ENCODE results near the gene CEMP1. TPM values are rescaled to one million over a fixed set of nuclear protein-coding genes. Genes with fewer than 3 reads are reported as not detected.
"Not testable (repeated sequence)": the region's sequence is repeated elsewhere in the genome, so short reads cannot be mapped to it uniquely, and the experiment has no call there.

CEMP1 gene
- polyA plus RNA-seq (2013, experiment 1 of 2) = not detected
- polyA plus RNA-seq (2013, experiment 2 of 2) = not detected

- Histone ChIP-seq H3K23ac (ENCODE audit: low read length) (peak within 1 kb of the TSS; percentile 45), H3K18ac (ENCODE audit: low read length) (peak within 1 kb of the TSS; percentile 24), H2BK120ac (ENCODE audit: low read depth, low read length) (no peak within 1 kb of the TSS), H4K8ac (ENCODE audit: low read depth, low read length) (no peak within 1 kb of the TSS), H2BK5ac (ENCODE audit: low read length) (no peak within 1 kb of the TSS), H3K27me3 (ENCODE audit: insufficient read depth, low read length, poor library complexity) (no peaks in the 10 kb centered on the region), H3K4me2 (ENCODE audit: low read length) (peak within 1 kb of the TSS; percentile 95), H3K36me3 (ENCODE audit: control insufficient read depth, insufficient read depth, low read length) (peaks cover 2% of the 10 kb centered on the region), H3K9ac (ENCODE audit: low read length) (peak within 1 kb of the TSS; percentile 90), H2AK5ac (ENCODE audit: low read length) (no peak within 1 kb of the TSS), H3K4me3 (ENCODE audit: low read length) (peak within 1 kb of the TSS; percentile 56), H3K79me2 (ENCODE audit: control insufficient read depth, insufficient read depth, low read length) (no peaks in the 10 kb centered on the region), H3K4me1 (ENCODE audit: control insufficient read depth, low read depth, low read length) (peaks cover 2% of the 10 kb centered on the region), H3K4ac (ENCODE audit: low read depth, low read length) (no peak within 1 kb of the TSS), H3K27ac (ENCODE audit: low read depth, low read length) (no peak within 1 kb of the TSS), H3K56ac (ENCODE audit: low read length) (peak within 1 kb of the TSS; percentile 96), H3K79me1 (ENCODE audit: low read length) (no peaks in the 10 kb centered on the region), H4K5ac (ENCODE audit: low read length) (no peak within 1 kb of the TSS), H2BK15ac (replicated peaks; ENCODE audit: low read depth) (no peak within 1 kb of the TSS)
- WGBS (ENCODE audit: extremely low coverage, insufficient coverage, low lambda C conversion rate) = no CpG with 5 or more reads among the region's 11 CpGs
- DNase-seq = no peak
Observed at GRCh38 chr16:2531371-2531695, at the start of gene CEMP1. CEMP1 (minus strand) TSS chr16:2531408; CDS start chr16:2531073, 335 bp downstream.

GRCh38 chr16:2580818-2581217, 49.6 kb upstream of the CEMP1 start:
- not testable (repeated sequence) for H3K23ac ChIP-seq (ENCODE audit: low read length); H4K5ac ChIP-seq (ENCODE audit: low read length); H4K8ac ChIP-seq (ENCODE audit: low read depth, low read length); H3K18ac ChIP-seq (ENCODE audit: low read length); H3K4ac ChIP-seq (ENCODE audit: low read depth, low read length); H3K56ac ChIP-seq (ENCODE audit: low read length); H2BK5ac ChIP-seq (ENCODE audit: low read length); H3K79me1 ChIP-seq (ENCODE audit: low read length); H3K4me3 ChIP-seq (ENCODE audit: low read length); H3K9ac ChIP-seq (ENCODE audit: low read length); H2AK5ac ChIP-seq (ENCODE audit: low read length); H3K27ac ChIP-seq (ENCODE audit: low read depth, low read length); H3K36me3 ChIP-seq (ENCODE audit: control insufficient read depth, insufficient read depth, low read length); H3K27me3 ChIP-seq (ENCODE audit: insufficient read depth, low read length, poor library complexity); H3K4me1 ChIP-seq (ENCODE audit: control insufficient read depth, low read depth, low read length); DNase-seq; H3K79me2 ChIP-seq (ENCODE audit: control insufficient read depth, insufficient read depth, low read length); H2BK120ac ChIP-seq (ENCODE audit: low read depth, low read length); H2BK15ac ChIP-seq (replicated peaks; ENCODE audit: low read depth); H3K4me2 ChIP-seq (ENCODE audit: low read length)
- WGBS (ENCODE audit: extremely low coverage, insufficient coverage, low lambda C conversion rate) = no CpG with 5 or more reads among the region's 21 CpGs

GRCh38 chr16:2580143-2580542, 48.9 kb upstream of the CEMP1 start:
- H3K56ac ChIP-seq (ENCODE audit: low read length); H3K4me1 ChIP-seq (ENCODE audit: control insufficient read depth, low read depth, low read length); H3K79me2 ChIP-seq (ENCODE audit: control insufficient read depth, insufficient read depth, low read length); H3K4ac ChIP-seq (ENCODE audit: low read depth, low read length); H3K79me1 ChIP-seq (ENCODE audit: low read length); H2BK120ac ChIP-seq (ENCODE audit: low read depth, low read length); H3K4me3 ChIP-seq (ENCODE audit: low read length); H3K36me3 ChIP-seq (ENCODE audit: control insufficient read depth, insufficient read depth, low read length); H3K9ac ChIP-seq (ENCODE audit: low read length); H3K27ac ChIP-seq (ENCODE audit: low read depth, low read length); H3K18ac ChIP-seq (ENCODE audit: low read length); H3K4me2 ChIP-seq (ENCODE audit: low read length); H4K5ac ChIP-seq (ENCODE audit: low read length); H2AK5ac ChIP-seq (ENCODE audit: low read length); H4K8ac ChIP-seq (ENCODE audit: low read depth, low read length); H2BK15ac ChIP-seq (replicated peaks; ENCODE audit: low read depth); H3K27me3 ChIP-seq (ENCODE audit: insufficient read depth, low read length, poor library complexity); H2BK5ac ChIP-seq (ENCODE audit: low read length); H3K23ac ChIP-seq (ENCODE audit: low read length): not testable (repeated sequence)
- no CpG with 5 or more reads among the region's 11 CpGs for WGBS (ENCODE audit: extremely low coverage, insufficient coverage, low lambda C conversion rate)
- peak; percentile 31 for DNase-seq

- H3K18ac ChIP-seq (ENCODE audit: low read length); H2AK5ac ChIP-seq (ENCODE audit: low read length); H2BK120ac ChIP-seq (ENCODE audit: low read depth, low read length); H3K27me3 ChIP-seq (ENCODE audit: insufficient read depth, low read length, poor library complexity); H2BK5ac ChIP-seq (ENCODE audit: low read length); H3K4me3 ChIP-seq (ENCODE audit: low read length); H4K5ac ChIP-seq (ENCODE audit: low read length); H3K79me1 ChIP-seq (ENCODE audit: low read length); H3K4ac ChIP-seq (ENCODE audit: low read depth, low read length); H3K4me2 ChIP-seq (ENCODE audit: low read length); H3K27ac ChIP-seq (ENCODE audit: low read depth, low read length); H4K8ac ChIP-seq (ENCODE audit: low read depth, low read length); H3K36me3 ChIP-seq (ENCODE audit: control insufficient read depth, insufficient read depth, low read length); H3K56ac ChIP-seq (ENCODE audit: low read length); DNase-seq; H2BK15ac ChIP-seq (replicated peaks; ENCODE audit: low read depth); H3K4me1 ChIP-seq (ENCODE audit: control insufficient read depth, low read depth, low read length); H3K9ac ChIP-seq (ENCODE audit: low read length); H3K23ac ChIP-seq (ENCODE audit: low read length); H3K79me2 ChIP-seq (ENCODE audit: control insufficient read depth, insufficient read depth, low read length): not testable (repeated sequence)
- WGBS (ENCODE audit: extremely low coverage, insufficient coverage, low lambda C conversion rate) = no CpG with 5 or more reads among the region's 12 CpGs
Observed at GRCh38 chr16:2578905-2579304, 47.7 kb upstream of the CEMP1 start.

- H4K8ac ChIP-seq (ENCODE audit: low read depth, low read length); H3K23ac ChIP-seq (ENCODE audit: low read length); DNase-seq; H3K4ac ChIP-seq (ENCODE audit: low read depth, low read length); H3K27ac ChIP-seq (ENCODE audit: low read depth, low read length); H2BK120ac ChIP-seq (ENCODE audit: low read depth, low read length); H3K18ac ChIP-seq (ENCODE audit: low read length); H3K27me3 ChIP-seq (ENCODE audit: insufficient read depth, low read length, poor library complexity); H2BK5ac ChIP-seq (ENCODE audit: low read length); H3K4me1 ChIP-seq (ENCODE audit: control insufficient read depth, low read depth, low read length); H4K5ac ChIP-seq (ENCODE audit: low read length); H3K4me3 ChIP-seq (ENCODE audit: low read length); H3K79me2 ChIP-seq (ENCODE audit: control insufficient read depth, insufficient read depth, low read length); H2AK5ac ChIP-seq (ENCODE audit: low read length); H3K56ac ChIP-seq (ENCODE audit: low read length); H3K9ac ChIP-seq (ENCODE audit: low read length); H3K4me2 ChIP-seq (ENCODE audit: low read length); H3K36me3 ChIP-seq (ENCODE audit: control insufficient read depth, insufficient read depth, low read length); H3K79me1 ChIP-seq (ENCODE audit: low read length); H2BK15ac ChIP-seq (replicated peaks; ENCODE audit: low read depth): not testable (repeated sequence)
- WGBS (ENCODE audit: extremely low coverage, insufficient coverage, low lambda C conversion rate) = no CpG with 5 or more reads among the region's 26 CpGs
Observed at GRCh38 chr16:2577044-2577443, 45.8 kb upstream of the CEMP1 start.

- not testable (repeated sequence) for H3K23ac ChIP-seq (ENCODE audit: low read length); H4K8ac ChIP-seq (ENCODE audit: low read depth, low read length); H3K4me1 ChIP-seq (ENCODE audit: control insufficient read depth, low read depth, low read length); H3K9ac ChIP-seq (ENCODE audit: low read length); H3K79me1 ChIP-seq (ENCODE audit: low read length); H3K4ac ChIP-seq (ENCODE audit: low read depth, low read length); DNase-seq; H2AK5ac ChIP-seq (ENCODE audit: low read length); H2BK15ac ChIP-seq (replicated peaks; ENCODE audit: low read depth); H3K79me2 ChIP-seq (ENCODE audit: control insufficient read depth, insufficient read depth, low read length); H3K27ac ChIP-seq (ENCODE audit: low read depth, low read length); H3K4me3 ChIP-seq (ENCODE audit: low read length); H2BK5ac ChIP-seq (ENCODE audit: low read length); H3K36me3 ChIP-seq (ENCODE audit: control insufficient read depth, insufficient read depth, low read length); H2BK120ac ChIP-seq (ENCODE audit: low read depth, low read length); H3K27me3 ChIP-seq (ENCODE audit: insufficient read depth, low read length, poor library complexity); H3K56ac ChIP-seq (ENCODE audit: low read length); H4K5ac ChIP-seq (ENCODE audit: low read length); H3K4me2 ChIP-seq (ENCODE audit: low read length); H3K18ac ChIP-seq (ENCODE audit: low read length)
- no CpG with 5 or more reads among the region's 21 CpGs for WGBS (ENCODE audit: extremely low coverage, insufficient coverage, low lambda C conversion rate)
Observed at GRCh38 chr16:2575839-2576238, 44.6 kb upstream of the CEMP1 start.
